ENCODE results near the gene BCL2L11. TPM values are rescaled to one million over a fixed set of nuclear protein-coding genes. Genes with fewer than 3 reads are reported as not detected.

The BCL2L11 gene
- total RNA-seq, 4 donors from 2014 or later: 8.8 to 41.8 (median 36.1) TPM

GRCh38 chr2:111156529-111156928 is 35.8 kb downstream of the BCL2L11 start:
- Histone ChIP-seq H3K4me1 (peaks cover 0 to 14% (median under 1%) of the 10 kb centered on the region in 4 donors), H3K36me3 (peaks cover 0 to 8% (median 0%) of the 10 kb centered on the region in 4 donors), H3K4me3 (no peak overlapping the region), H3K9me3 (no peaks in the 10 kb centered on the region), H3K27ac (peak overlapping the region in 1 of 4 donors; percentile 26), H3K27me3 (no peaks in the 10 kb centered on the region)
- intact Hi-C loops (cut with DNase I; ENCODE audit: low total_unique reads): no loop called here
- in situ Hi-C loops (cut with MboI; ENCODE audit: low pct_ligation_motif_present in 1 of 4, low pct_unique_long_range_greater_than_20kb in 1 of 4, low sequenced_read_pairs in 3 of 4): no loop called here
- WGBS, 2 donors (ENCODE audit: low coverage in 1 of 2): 92 to 95% methylated on average over 3 to 8 of the region's 8 CpGs
- TF ChIP-seq POLR2A (IDR thresholded peaks at IDR 0.05) (no peak), POLR2AphosphoS5 (IDR thresholded peaks at IDR 0.05) (no peak), CTCF (IDR thresholded peaks at IDR 0.05) (no peak)
- DNase-seq: no peak

- WGBS, 2 donors (ENCODE audit: low coverage in 1 of 2): 67 to 71% methylated on average over 3 to 5 of the region's 5 CpGs
- no peak for TF ChIP-seq EP300 (IDR thresholded peaks at IDR 0.05; ENCODE audit: low read depth)
- TF ChIP-seq POLR2AphosphoS5 (IDR thresholded peaks at IDR 0.05): no peak
- no peak for TF ChIP-seq POLR2A (IDR thresholded peaks at IDR 0.05)
- TF ChIP-seq CTCF (IDR thresholded peaks at IDR 0.05): no peak
- Histone ChIP-seq H3K27ac (peak overlapping the region in 1 of 4 donors; percentile 44), H3K9me3 (no peaks in the 10 kb centered on the region), H3K27me3 (no peaks in the 10 kb centered on the region), H3K4me1 (peaks cover 0 to 19% (median 3%) of the 10 kb centered on the region in 4 donors), H3K36me3 (peaks cover 0 to 6% (median 0%) of the 10 kb centered on the region in 4 donors), H3K4me3 (no peak overlapping the region)
- intact Hi-C loops (cut with DNase I; ENCODE audit: low total_unique reads) (no loop called here), in situ Hi-C loops (cut with MboI; ENCODE audit: low pct_ligation_motif_present in 1 of 4, low pct_unique_long_range_greater_than_20kb in 1 of 4, low sequenced_read_pairs in 3 of 4) (no loop called here)
- peak; percentile 35 for DNase-seq
Observed at GRCh38 chr2:111157071-111157661, 36.5 kb downstream of the BCL2L11 start.

GRCh38 chr2:111157798-111158197 is 37.1 kb downstream of the BCL2L11 start:
- in situ Hi-C loops (cut with MboI; ENCODE audit: low pct_ligation_motif_present in 1 of 4, low pct_unique_long_range_greater_than_20kb in 1 of 4, low sequenced_read_pairs in 3 of 4): no loop called here
- WGBS, 2 donors (ENCODE audit: low coverage in 1 of 2): 74 to 100% methylated on average over 1 to 2 of the region's 2 CpGs
- peak; percentile 50 for DNase-seq
- Histone ChIP-seq H3K4me3 (no peak overlapping the region), H3K9me3 (no peaks in the 10 kb centered on the region), H3K36me3 (peaks cover 0 to 6% (median 0%) of the 10 kb centered on the region in 4 donors), H3K4me1 (peaks cover 0 to 25% (median 6%) of the 10 kb centered on the region in 4 donors), H3K27ac (peak overlapping the region in 1 of 4 donors; percentile 44), H3K27me3 (no peaks in the 10 kb centered on the region)
- TF ChIP-seq CTCF (IDR thresholded peaks at IDR 0.05): no peak
- TF ChIP-seq POLR2A (IDR thresholded peaks at IDR 0.05): no peak
- peak in 1 of 3 donors; percentile 21 for TF ChIP-seq POLR2AphosphoS5 (IDR thresholded peaks at IDR 0.05)
- intact Hi-C loops (cut with DNase I; ENCODE audit: low total_unique reads): no loop called here

GRCh38 chr2:111159641-111160040 is 38.9 kb downstream of the BCL2L11 start:
- Histone ChIP-seq H3K27me3 (no peaks in the 10 kb centered on the region), H3K9me3 (no peaks in the 10 kb centered on the region), H3K4me3 (no peak overlapping the region), H3K27ac (no peak overlapping the region), H3K4me1 (peaks cover 0 to 25% (median 6%) of the 10 kb centered on the region in 4 donors), H3K36me3 (peaks cover 0 to 4% (median 0%) of the 10 kb centered on the region in 4 donors)
- intact Hi-C loops (cut with DNase I; ENCODE audit: low total_unique reads) (no loop called here), in situ Hi-C loops (cut with MboI; ENCODE audit: low pct_ligation_motif_present in 1 of 4, low pct_unique_long_range_greater_than_20kb in 1 of 4, low sequenced_read_pairs in 3 of 4) (no loop called here)
- WGBS, 2 donors (ENCODE audit: low coverage in 1 of 2): 98% methylated on average over 5 of the region's 5 CpGs; no CpG with 5 or more reads in 1 of the 2 donors
- TF ChIP-seq POLR2AphosphoS5 (IDR thresholded peaks at IDR 0.05) (no peak), CTCF (IDR thresholded peaks at IDR 0.05) (no peak), POLR2A (IDR thresholded peaks at IDR 0.05) (no peak), EP300 (IDR thresholded peaks at IDR 0.05; ENCODE audit: low read depth) (no peak)
- DNase-seq: no peak

Data from transverse colon (tissue), 4 donors.